HG03460 (cell line): Measurements from ENCODE around the gene SPDEF.

Experiments used
- ATAC-seq: cut with Tn5 transposase; IDR thresholded peaks from one replicate; pipeline ENCODE4 v1.9.1; 2021; ENCODE audit not compliant: unreplicated experiment

SPDEF gene

GRCh38 chr6:34515473-34516387, 40.4 kb downstream of the SPDEF start:
- ATAC-seq: no peak

GRCh38 chr6:34514593-34515472, 41.3 kb downstream of the SPDEF start:
- ATAC-seq: no peak

- no peak for ATAC-seq
These were observed 42.0 kb downstream of the SPDEF start for GRCh38 chr6:34514112-34514511.

- no peak for ATAC-seq
These were observed 42.5 kb downstream of the SPDEF start for GRCh38 chr6:34513646-34514045.

GRCh38 chr6:34512738-34513115, 43.4 kb downstream of the SPDEF start:
- ATAC-seq: no peak

GRCh38 chr6:34511915-34512737, 44.0 kb downstream of the SPDEF start:
- ATAC-seq: no peak

- no peak for ATAC-seq
These were observed 44.8 kb downstream of the SPDEF start for GRCh38 chr6:34511214-34511914.

GRCh38 chr6:34510299-34510698, 45.8 kb downstream of the SPDEF start:
- no peak for ATAC-seq

GRCh38 chr6:34509782-34510181, 46.3 kb downstream of the SPDEF start:
- no peak for ATAC-seq

- no peak for ATAC-seq
These were observed 47.7 kb downstream of the SPDEF start for GRCh38 chr6:34508425-34508824.

GRCh38 chr6:34506718-34507117, 49.4 kb downstream of the SPDEF start:
- no peak for ATAC-seq

GRCh38 chr6:34497411-34497810, 58.7 kb downstream of the SPDEF start:
- no peak for ATAC-seq

GRCh38 chr6:34496103-34496685, 59.9 kb downstream of the SPDEF start:
- no peak for ATAC-seq

- ATAC-seq: no peak
These were observed 61.2 kb downstream of the SPDEF start for GRCh38 chr6:34494973-34495372.

GRCh38 chr6:34493344-34493743, 62.8 kb downstream of the SPDEF start:
- ATAC-seq: no peak

- no peak for ATAC-seq
These were observed 65.1 kb downstream of the SPDEF start for GRCh38 chr6:34491091-34491430.

- ATAC-seq: no peak
These were observed 65.6 kb downstream of the SPDEF start for GRCh38 chr6:34490390-34491090.

- ATAC-seq: no peak
These were observed 66.8 kb downstream of the SPDEF start for GRCh38 chr6:34489207-34489805.
